OCI-LY1 (cell line): Measurements from ENCODE around the gene EXD3.

ENCODE experiments used
- EZH2 ChIP-seq: fragments of 200-600 bp; sonication (generic), shearing (Covaris generic); IDR thresholded peaks from 2 replicates; pipeline ENCODE4 v1.8.0; 2017; ENCODE audit warnings: borderline replicate concordance, mixed run types, mild to moderate bottlenecking, antibody characterized with exemption, low read length, moderate library complexity, mixed read lengths
- TF ChIP-seq, protein P1 (sequence below): fragments of 200-600 bp; sonication (generic), shearing (Covaris generic); IDR thresholded peaks from 2 replicates; pipeline ENCODE4 v1.5.1; 2017; ENCODE audit warnings: mild to moderate bottlenecking, antibody characterized with exemption, low read length, moderate library complexity, mixed read lengths

DNA sequence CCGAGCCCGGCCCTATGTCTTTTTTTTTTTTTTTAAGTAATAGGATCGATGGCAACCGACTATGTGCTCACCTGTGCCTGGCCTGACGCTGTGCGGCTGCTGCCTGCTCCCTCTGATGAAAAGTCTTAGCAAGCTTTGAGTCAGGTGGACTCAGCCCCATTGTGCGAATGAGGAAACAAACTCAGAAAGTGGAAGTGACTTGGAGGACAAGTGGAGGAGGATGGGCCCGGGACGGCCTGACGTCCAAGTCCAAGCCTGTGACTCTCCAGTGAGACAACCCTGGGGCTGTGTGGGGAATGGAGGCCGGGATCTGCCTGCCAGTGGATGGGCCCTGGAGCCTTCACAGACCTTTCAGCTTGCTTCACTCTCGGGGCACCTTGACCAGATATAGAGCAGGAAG lies 57.9 kb downstream of the EXD3 start:
- TF ChIP-seq EZH2, result no peak
- TF ChIP-seq, protein P1, sequence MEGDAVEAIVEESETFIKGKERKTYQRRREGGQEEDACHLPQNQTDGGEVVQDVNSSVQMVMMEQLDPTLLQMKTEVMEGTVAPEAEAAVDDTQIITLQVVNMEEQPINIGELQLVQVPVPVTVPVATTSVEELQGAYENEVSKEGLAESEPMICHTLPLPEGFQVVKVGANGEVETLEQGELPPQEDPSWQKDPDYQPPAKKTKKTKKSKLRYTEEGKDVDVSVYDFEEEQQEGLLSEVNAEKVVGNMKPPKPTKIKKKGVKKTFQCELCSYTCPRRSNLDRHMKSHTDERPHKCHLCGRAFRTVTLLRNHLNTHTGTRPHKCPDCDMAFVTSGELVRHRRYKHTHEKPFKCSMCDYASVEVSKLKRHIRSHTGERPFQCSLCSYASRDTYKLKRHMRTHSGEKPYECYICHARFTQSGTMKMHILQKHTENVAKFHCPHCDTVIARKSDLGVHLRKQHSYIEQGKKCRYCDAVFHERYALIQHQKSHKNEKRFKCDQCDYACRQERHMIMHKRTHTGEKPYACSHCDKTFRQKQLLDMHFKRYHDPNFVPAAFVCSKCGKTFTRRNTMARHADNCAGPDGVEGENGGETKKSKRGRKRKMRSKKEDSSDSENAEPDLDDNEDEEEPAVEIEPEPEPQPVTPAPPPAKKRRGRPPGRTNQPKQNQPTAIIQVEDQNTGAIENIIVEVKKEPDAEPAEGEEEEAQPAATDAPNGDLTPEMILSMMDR, result no peak
